Subcutaneous adipose tissue (tissue), 4 donors: ENCODE results near the gene MCOLN2. TPM values are rescaled to one million over a fixed set of nuclear protein-coding genes. Genes with fewer than 3 reads are reported as not detected.

Source experiments
- total RNA-seq, 4 donors: library from RNA; depleted of rRNA; stranded (reverse); fragments of >200 nt; gene quantifications; one replicate each; pipeline ENCODE4 v1.1.0, GENCODE V29; 2016
- TF ChIP-seq, protein P1 (sequence below): fragments of 450-650 bp; IDR thresholded peaks from one replicate; pipeline ENCODE4 v1.5.1; 2016; ENCODE audit warnings: low read depth, mild to moderate bottlenecking, control low read depth, antibody characterized with exemption, moderate library complexity

The MCOLN2 gene
- total RNA-seq, 4 donors from 2014 or later: 0.38 to 6.6 (median 1.4) TPM; not detected in 1

DNA sequence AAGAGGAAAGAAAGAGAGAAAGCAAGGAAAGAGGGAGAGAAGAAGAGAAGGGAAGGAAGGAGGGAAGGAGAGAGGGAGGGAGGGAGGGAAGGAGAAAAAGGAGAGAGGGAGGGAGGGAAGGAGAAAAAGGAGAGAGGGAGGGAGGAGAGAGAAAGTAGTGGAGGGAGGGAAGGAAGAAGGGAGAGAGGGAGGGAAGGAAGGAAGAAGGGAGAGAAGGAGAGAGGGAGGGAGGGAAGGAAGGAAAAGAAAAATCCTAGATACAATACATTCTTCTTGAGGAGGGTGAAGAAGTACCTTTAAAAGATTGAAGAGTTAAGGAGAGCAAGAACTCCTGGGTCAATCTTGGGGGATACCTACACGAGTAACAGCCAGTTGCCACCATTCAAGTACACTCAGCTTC is 29.2 kb downstream of the MCOLN2 start:
- TF ChIP-seq, protein P1, sequence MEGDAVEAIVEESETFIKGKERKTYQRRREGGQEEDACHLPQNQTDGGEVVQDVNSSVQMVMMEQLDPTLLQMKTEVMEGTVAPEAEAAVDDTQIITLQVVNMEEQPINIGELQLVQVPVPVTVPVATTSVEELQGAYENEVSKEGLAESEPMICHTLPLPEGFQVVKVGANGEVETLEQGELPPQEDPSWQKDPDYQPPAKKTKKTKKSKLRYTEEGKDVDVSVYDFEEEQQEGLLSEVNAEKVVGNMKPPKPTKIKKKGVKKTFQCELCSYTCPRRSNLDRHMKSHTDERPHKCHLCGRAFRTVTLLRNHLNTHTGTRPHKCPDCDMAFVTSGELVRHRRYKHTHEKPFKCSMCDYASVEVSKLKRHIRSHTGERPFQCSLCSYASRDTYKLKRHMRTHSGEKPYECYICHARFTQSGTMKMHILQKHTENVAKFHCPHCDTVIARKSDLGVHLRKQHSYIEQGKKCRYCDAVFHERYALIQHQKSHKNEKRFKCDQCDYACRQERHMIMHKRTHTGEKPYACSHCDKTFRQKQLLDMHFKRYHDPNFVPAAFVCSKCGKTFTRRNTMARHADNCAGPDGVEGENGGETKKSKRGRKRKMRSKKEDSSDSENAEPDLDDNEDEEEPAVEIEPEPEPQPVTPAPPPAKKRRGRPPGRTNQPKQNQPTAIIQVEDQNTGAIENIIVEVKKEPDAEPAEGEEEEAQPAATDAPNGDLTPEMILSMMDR: no peak

DNA sequence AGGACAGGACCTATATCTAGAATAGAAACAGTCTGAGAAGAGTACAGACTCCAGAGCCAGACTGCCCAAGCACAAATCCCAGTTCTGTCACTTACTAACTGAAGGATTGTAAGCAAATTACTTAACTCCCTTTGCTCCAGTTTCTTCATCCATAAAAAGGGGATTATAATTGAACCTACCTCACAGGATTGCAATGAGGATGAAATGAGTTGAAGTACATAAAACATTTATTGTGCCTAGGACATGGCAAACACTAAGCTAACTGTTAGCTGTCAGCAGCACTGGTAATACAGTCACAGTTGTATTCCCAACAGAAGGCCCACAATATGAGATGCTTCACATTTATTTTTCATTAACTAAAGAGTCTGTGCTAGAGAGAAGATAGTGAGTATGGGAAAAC is 33.9 kb downstream of the MCOLN2 start:
- TF ChIP-seq, protein P1: no peak

DNA sequence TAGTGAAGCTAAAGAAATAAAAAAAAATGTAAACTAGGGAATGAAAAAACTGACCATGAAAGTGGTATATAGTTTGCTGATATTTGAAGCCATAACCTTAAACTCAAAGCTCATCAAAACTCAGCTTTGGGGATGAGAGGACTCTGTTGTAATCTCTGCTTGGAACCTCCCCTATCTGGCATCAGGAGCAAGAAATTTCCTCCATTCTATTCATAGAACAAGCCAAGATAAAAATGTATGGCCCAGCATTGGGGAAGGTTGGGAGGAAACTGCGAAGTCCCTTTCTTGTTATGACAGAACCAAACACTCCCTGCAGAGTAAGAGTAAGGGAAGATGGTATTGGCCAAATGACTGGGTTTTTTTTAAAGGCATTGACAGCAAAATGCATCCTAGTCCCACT is 35.6 kb downstream of the MCOLN2 start:
- TF ChIP-seq, protein P1: no peak

DNA sequence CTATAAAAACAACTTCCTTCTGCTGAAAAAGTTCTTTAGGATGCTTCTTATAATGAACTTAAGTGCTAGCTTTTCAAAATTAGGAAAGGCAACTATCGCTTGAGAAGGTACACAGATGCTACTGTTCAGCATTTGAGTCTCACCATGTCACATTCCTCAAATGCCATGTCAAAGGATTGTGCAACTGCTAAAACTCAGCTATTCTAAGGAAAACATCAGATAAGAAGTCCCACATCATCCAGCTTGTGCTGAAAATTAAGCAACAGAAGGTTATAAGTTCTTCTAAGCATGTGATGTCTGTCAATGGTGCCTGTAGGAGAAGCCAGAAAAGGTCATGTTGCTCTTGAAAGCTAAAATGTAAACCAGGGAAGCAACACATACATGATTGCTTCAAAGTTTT is 36.5 kb downstream of the MCOLN2 start:
- TF ChIP-seq, protein P1: no peak

DNA sequence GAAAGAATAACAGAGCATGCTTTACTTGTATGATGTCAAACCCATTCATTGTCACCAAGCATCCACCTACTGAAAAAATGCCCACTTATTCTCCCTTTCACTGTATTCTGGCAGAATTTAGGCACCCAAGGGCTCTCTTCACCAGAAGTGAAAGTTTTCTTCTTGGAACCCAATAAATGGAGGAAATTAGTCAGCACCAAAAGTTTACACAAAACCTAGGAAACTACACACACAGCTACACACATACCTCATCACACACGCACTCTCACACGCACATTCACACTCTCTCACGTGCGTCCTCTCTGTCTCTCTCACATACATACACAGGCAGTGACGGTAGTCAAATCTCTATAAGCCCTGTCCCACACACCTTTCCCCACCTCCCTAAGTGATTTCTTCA is 37.6 kb downstream of the MCOLN2 start:
- TF ChIP-seq, protein P1: no peak

DNA sequence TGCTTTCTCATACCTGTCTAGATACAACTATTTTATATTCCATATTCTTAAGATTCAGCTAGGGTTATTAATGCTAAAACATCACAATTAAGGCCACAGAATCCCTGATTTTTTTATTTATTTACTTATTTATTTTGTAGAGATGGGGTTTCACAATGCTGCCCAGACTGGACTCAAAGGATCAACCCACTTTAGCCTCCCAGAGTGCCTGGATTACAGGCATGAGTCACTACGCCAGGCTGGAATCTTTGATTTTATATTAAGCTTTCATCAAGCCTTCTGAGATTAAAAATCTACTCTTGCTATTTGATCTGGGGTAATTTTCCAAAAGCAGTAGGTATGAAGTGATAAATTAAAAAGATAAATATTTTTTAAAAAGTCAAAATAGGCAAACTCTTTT is 38.9 kb downstream of the MCOLN2 start:
- TF ChIP-seq, protein P1: no peak

DNA sequence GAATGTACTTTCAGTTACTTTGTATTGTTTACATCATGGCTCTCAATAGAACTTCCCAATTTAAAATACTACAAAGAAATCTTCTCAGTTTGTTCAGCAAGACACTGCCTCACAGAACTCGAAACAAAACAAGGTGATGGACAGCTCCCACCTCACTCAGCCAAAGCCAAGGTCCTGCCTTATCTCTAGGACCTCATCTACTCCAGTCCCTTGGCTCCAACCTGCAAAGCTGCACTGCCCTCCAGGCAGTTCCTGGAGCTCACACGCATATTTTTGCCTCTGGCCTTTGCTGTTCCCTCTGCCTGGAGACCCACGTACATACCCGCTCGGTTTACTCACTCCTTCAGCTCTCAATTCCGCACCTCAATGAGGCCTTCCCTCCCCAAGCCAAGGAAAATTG is 40.3 kb downstream of the MCOLN2 start:
- TF ChIP-seq, protein P1: no peak
